K562 (cell line): ENCODE measurements around the gene PRDM16. TPM values are rescaled to one million over a fixed set of nuclear protein-coding genes. Genes with fewer than 3 reads are reported as not detected.

Experiments used
- ATAC-seq: fragments of 200-7000 bp; cut with Tn5 transposase; 3 replicates; pipeline ENCODE4 v1.9.1; 2020; ENCODE audit warnings: moderate library complexity
- BruUV-seq: library from RNA; stranded (reverse); fragments of 400-500 nt; replicated peaks from 2 replicates; lab custom pipeline; 2021; lab: Mats Ljungman, UMichigan
- CTCF ChIA-PET: fragments of 300-600 bp; formaldehyde crosslinking; extraction: SDS; loops from one replicate; lab custom pipeline; 2021; ENCODE audit warnings: low intra/inter-chr PET ratio; lab: Yijun Ruan, JAX
- POLR2A ChIA-PET: fragments of 300-600, 350-650 bp; sonication (Branson Sonifier 250); formaldehyde crosslinking; extraction: SDS; loops from one replicate; lab custom pipeline; 2021; ENCODE audit warnings: antibody characterized with exemption, inconsistent platforms; lab: Yijun Ruan, JAX
- DNase-seq, 4 experiments: peaks; one replicate each; pipeline versions ENCODE4 v3.0.0 to v3.0.0-alpha.2; 2011 to 2018; ENCODE audit warnings: low spot score in 3 of 4, mixed read lengths in 3 of 4; ENCODE audit errors: extremely low read depth in 1 of 4
- FAIRE-seq: peaks from 2 replicates; lab custom pipeline; 2011; peaks lifted over from hg19 to GRCh38; lab: Jason Lieb, UNC
- H2AFZ ChIP-seq: 2 replicates; pipeline ENCODE4 v1.6.0; 2011; ENCODE audit warnings: low read depth, low read length, control low read depth, inconsistent platforms
- H3K27ac ChIP-seq: fragments of 200-600 bp; 3 replicates; pipeline ENCODE4 v1.8.0; 2011; ENCODE audit warnings: low read depth, mild to moderate bottlenecking, control low read depth, inconsistent platforms, low read length, moderate library complexity, mixed read lengths; ENCODE audit errors: extremely low read depth
- H3K27me3 ChIP-seq, 2 experiments: fragments of 300-600 bp in 1 of 2; 2 replicates in 1 of 2; 3 replicates in 1 of 2; pipeline versions ENCODE4 v1.6.0 to v1.8.0; 2011; ENCODE audit warnings: inconsistent platforms in 2 of 2, low read length in 2 of 2, mild to moderate bottlenecking in 1 of 2, mixed read lengths in 1 of 2, moderate library complexity in 1 of 2; ENCODE audit not compliant: control insufficient read depth in 2 of 2, insufficient read depth in 2 of 2
- H3K36me3 ChIP-seq: fragments of 300-600 bp; 3 replicates; pipeline ENCODE4 v1.8.0; 2011; ENCODE audit warnings: mild to moderate bottlenecking, low read length, inconsistent platforms; ENCODE audit not compliant: control insufficient read depth, insufficient read depth
- H3K4me1 ChIP-seq, 2 experiments: fragments of 200-600 bp in 1 of 2; replicated peaks in 1 of 2; 2 replicates in 1 of 2; 3 replicates in 1 of 2; pipeline versions ENCODE4 v1.5.1 to v1.8.0; 2011; ENCODE audit warnings: inconsistent platforms in 2 of 2, low read length in 2 of 2, mild to moderate bottlenecking in 1 of 2, mixed read lengths in 1 of 2, moderate library complexity in 1 of 2; ENCODE audit not compliant: control insufficient read depth in 2 of 2, insufficient read depth in 2 of 2
- H3K4me2 ChIP-seq: 2 replicates; pipeline ENCODE4 v1.6.1; 2011; ENCODE audit warnings: low read length, control low read depth, inconsistent platforms, mixed read lengths; ENCODE audit not compliant: insufficient read depth
- H3K4me3 ChIP-seq: fragments of 200-600 bp; sonication (generic), shearing (Covaris generic); 2 replicates; pipeline ENCODE4 v1.5.1; 2016; ENCODE audit warnings: control low read depth, inconsistent platforms
- H3K79me2 ChIP-seq: fragments of 200-600 bp; 3 replicates; pipeline ENCODE4 v1.8.0; 2011; ENCODE audit warnings: low read length, inconsistent platforms; ENCODE audit not compliant: control insufficient read depth, insufficient read depth
- H3K9ac ChIP-seq, 2 experiments: 2 replicates each; pipeline versions ENCODE4 v1.6.0 to v1.6.1; 2011; ENCODE audit warnings: low read depth in 2 of 2, low read length in 2 of 2, control low read depth in 1 of 2, inconsistent platforms in 1 of 2, mild to moderate bottlenecking in 1 of 2, mixed read lengths in 1 of 2; ENCODE audit not compliant: insufficient read depth in 1 of 2
- H3K9me1 ChIP-seq: one replicate; pipeline ENCODE4 v1.6.0; 2011; ENCODE audit warnings: inconsistent platforms, mild to moderate bottlenecking, low read length, moderate library complexity; ENCODE audit not compliant: control insufficient read depth, insufficient read depth
- H3K9me3 ChIP-seq: replicated peaks from 2 replicates; pipeline ENCODE4 v1.5.1; 2011; ENCODE audit warnings: low read depth, low read length, inconsistent platforms; ENCODE audit not compliant: control insufficient read depth, insufficient read depth
- H4K20me1 ChIP-seq: replicated peaks from 2 replicates; pipeline ENCODE4 v1.6.1; 2011; ENCODE audit warnings: low read length, inconsistent platforms, mixed read lengths; ENCODE audit not compliant: control insufficient read depth, insufficient read depth
- CTCFL ChIP-seq: IDR thresholded peaks from 2 replicates; pipeline ENCODE4 v1.6.1; 2011; ENCODE audit warnings: borderline replicate concordance, low read depth, mild to moderate bottlenecking, moderate library complexity, low read length; ENCODE audit not compliant: insufficient read depth, poor library complexity, severe bottlenecking
- DEAF1 ChIP-seq: fragments of 450-650 bp; formaldehyde crosslinking; IDR thresholded peaks from 2 replicates; pipeline ENCODE4 v1.4.0; 2020; ENCODE audit warnings: mild to moderate bottlenecking, moderate library complexity
- RBM17 ChIP-seq: fragments of 200-400 bp; formaldehyde crosslinking; IDR thresholded peaks from 2 replicates; pipeline ENCODE4 v1.6.1; 2017; ENCODE audit warnings: low read depth, mild to moderate bottlenecking, low read length, borderline replicate concordance
- RFX5 ChIP-seq: IDR thresholded peaks from 2 replicates; pipeline ENCODE4 v1.6.1; 2011; ENCODE audit warnings: low read depth, mild to moderate bottlenecking, improper control_type of control experiment, low read length
- SIN3A ChIP-seq, 2 experiments: fragments of 150-350 bp in 1 of 2; IDR thresholded peaks; 2 replicates each; pipeline ENCODE4 v1.6.1; 2011 to 2016; ENCODE audit warnings: borderline replicate concordance in 2 of 2, low read depth in 2 of 2, low read length in 2 of 2, mild to moderate bottlenecking in 2 of 2, moderate library complexity in 2 of 2; ENCODE audit not compliant: control insufficient read depth in 1 of 2
- SPI1 ChIP-seq: IDR thresholded peaks from 2 replicates; pipeline ENCODE4 v1.6.1; 2011; ENCODE audit warnings: low read depth, low read length, control low read depth, borderline replicate concordance
- ZNF384 ChIP-seq: IDR thresholded peaks from 2 replicates; pipeline ENCODE4 v1.6.1; 2012; ENCODE audit warnings: low read depth, low read length, improper control_type of control experiment
- WGBS: fragments of 100-300 bp; shearing (Covaris generic); methylation state at CpG from one replicate; pipeline ENCODE4 v1.1.6; 2016; ENCODE audit warnings: low coverage, mixed read lengths; ENCODE audit not compliant: insufficient coverage; ENCODE audit errors: missing lambda C conversion rate; 5-methylcytosine and 5-hydroxymethylcytosine counted together
- in situ Hi-C: fragments of 300-500 bp; cut with MboI; formaldehyde crosslinking; loops from 4 replicates; pipeline ENCODE4 v1.15.0; 2018; ENCODE audit warnings: inconsistent platforms, mixed read lengths
- intact Hi-C: fragments of 100-400 bp; cut with micrococcal nuclease; formaldehyde crosslinking; loops from 2 replicates; pipeline ENCODE4 v1.14.2; 2022
- polyA plus RNA-seq, 8 experiments: library from polyadenylated mRNA; depleted of rRNA in 4 of 8; stranded (reverse) in 5 of 8; unstranded in 3 of 8; fragments of >200 nt; fragmentation: Nextera tagmentation in 2 of 8; fragmentation: Illumina TruSeq in 1 of 8; extraction: Ambion mirVana in 2 of 8; extraction: Trizol in 1 of 8; gene quantifications; 2 replicates each; pipeline versions ENCODE4 v1.2.1 to v1.2.3, GENCODE V29; 2011 to 2014; ENCODE audit warnings: inconsistent platforms in 1 of 8, missing spikeins in 1 of 8
- total RNA-seq, 7 experiments: library from RNA; depleted of rRNA in 6 of 7; stranded (reverse); fragments of >200 nt in 6 of 7; fragmentation: Illumina TruSeq in 2 of 7; extraction: Trizol in 2 of 7; gene quantifications; 2 replicates each; pipeline versions ENCODE4 v1.2.1 to v1.2.3, GENCODE V29; 2011 to 2021; ENCODE audit warnings: low replicate concordance in 1 of 7
- TF ChIP-seq, protein P1 (sequence below): fragments of 450-650 bp; formaldehyde crosslinking; IDR thresholded peaks from 2 replicates; pipeline ENCODE4 v1.4.0; 2020; ENCODE audit warnings: mild to moderate bottlenecking, moderate library complexity
- TF ChIP-seq, protein P2 (sequence below): fragments of 450-650 bp; IDR thresholded peaks from 2 replicates; pipeline ENCODE4 v1.6.1; 2016

The PRDM16 gene
- total and polyA plus RNA-seq, 9 of the 15 experiments (the other 6 are each of a cell fraction or from before 2014, with no cell fraction given), result 0.10 to 0.27 TPM; not detected in 7

- H3K4me1 ChIP-seq, result no peaks in the 10 kb centered on the region
- peaks cover 0 to 15% of the 10 kb centered on the region in 2 experiments; a peak in 2 of 5 replicates for H3K27me3 ChIP-seq
- 1% methylated on average over 17 of the region's 17 CpGs for WGBS
- intact Hi-C loops (no loop called here), in situ Hi-C loops (no loop called here)
- TF ChIP-seq SPI1 (no peak), RFX5 (no peak), DEAF1 (CRISPR knock-in tag) (no peak), SIN3A (IDR thresholded peaks at IDR 0.05; ENCODE audit: borderline replicate concordance in 2 of 2, control insufficient read depth in 1 of 2, low read depth in 2 of 2, low read length in 2 of 2) (no peak), RBM17 (no peak), CTCFL (no peak), ZNF384 (no peak)
- TF ChIP-seq, protein P1, sequence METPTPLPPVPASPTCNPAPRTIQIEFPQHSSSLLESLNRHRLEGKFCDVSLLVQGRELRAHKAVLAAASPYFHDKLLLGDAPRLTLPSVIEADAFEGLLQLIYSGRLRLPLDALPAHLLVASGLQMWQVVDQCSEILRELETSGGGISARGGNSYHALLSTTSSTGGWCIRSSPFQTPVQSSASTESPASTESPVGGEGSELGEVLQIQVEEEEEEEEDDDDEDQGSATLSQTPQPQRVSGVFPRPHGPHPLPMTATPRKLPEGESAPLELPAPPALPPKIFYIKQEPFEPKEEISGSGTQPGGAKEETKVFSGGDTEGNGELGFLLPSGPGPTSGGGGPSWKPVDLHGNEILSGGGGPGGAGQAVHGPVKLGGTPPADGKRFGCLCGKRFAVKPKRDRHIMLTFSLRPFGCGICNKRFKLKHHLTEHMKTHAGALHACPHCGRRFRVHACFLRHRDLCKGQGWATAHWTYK (CRISPR knock-in tag), result no peak
- TF ChIP-seq, protein P2, sequence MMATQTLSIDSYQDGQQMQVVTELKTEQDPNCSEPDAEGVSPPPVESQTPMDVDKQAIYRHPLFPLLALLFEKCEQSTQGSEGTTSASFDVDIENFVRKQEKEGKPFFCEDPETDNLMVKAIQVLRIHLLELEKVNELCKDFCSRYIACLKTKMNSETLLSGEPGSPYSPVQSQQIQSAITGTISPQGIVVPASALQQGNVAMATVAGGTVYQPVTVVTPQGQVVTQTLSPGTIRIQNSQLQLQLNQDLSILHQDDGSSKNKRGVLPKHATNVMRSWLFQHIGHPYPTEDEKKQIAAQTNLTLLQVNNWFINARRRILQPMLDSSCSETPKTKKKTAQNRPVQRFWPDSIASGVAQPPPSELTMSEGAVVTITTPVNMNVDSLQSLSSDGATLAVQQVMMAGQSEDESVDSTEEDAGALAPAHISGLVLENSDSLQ, result no peak
- no peak overlapping the region for H3K4me2 ChIP-seq
- no peak for ATAC-seq
- no peak overlapping the region for H3K27ac ChIP-seq
- DNase-seq, result no peak
- no peak overlapping the region for H3K9ac ChIP-seq
- no peaks in the 10 kb centered on the region for H3K9me1 ChIP-seq
- H3K4me3 ChIP-seq, result no peak overlapping the region
- H3K79me2 ChIP-seq, result no peaks in the 10 kb centered on the region
- POLR2A ChIA-PET, result no interaction called here
- no peak overlapping the region for H2AFZ ChIP-seq
- H4K20me1 ChIP-seq, result no peaks in the 10 kb centered on the region
- H3K9me3 ChIP-seq, result no peaks in the 10 kb centered on the region
- no peaks in the 10 kb centered on the region for H3K36me3 ChIP-seq
- FAIRE-seq, result no peak
- CTCF ChIA-PET, result no interaction called here
- no TSS peak for BruUV-seq
Observed at GRCh38 chr1:3064296-3064850, 4.6 kb upstream of the PRDM16 start.
